HG02981 (cell line): ENCODE data around the gene DENND10.

Source experiments
- ATAC-seq: cut with Tn5 transposase; IDR thresholded peaks from one replicate; pipeline ENCODE4 v1.9.1; 2021; ENCODE audit warnings: mild to moderate bottlenecking, moderate library complexity; ENCODE audit not compliant: unreplicated experiment

Gene DENND10

GRCh38 chr10:119103903-119104653 lies at the start of gene DENND10:
Gene DENND10, plus strand, starts transcription at chr10:119104113. Its CDS starts 30 bp downstream, at chr10:119104143.
- ATAC-seq = peak; percentile 81

- no peak for ATAC-seq
Measured at GRCh38 chr10:119055472-119055871, 48.4 kb upstream of the DENND10 start.

GRCh38 chr10:119058010-119058409 lies 45.9 kb upstream of the DENND10 start:
- ATAC-seq = no peak

GRCh38 chr10:119059557-119059956 lies 44.4 kb upstream of the DENND10 start:
- ATAC-seq = no peak

- no peak for ATAC-seq
Measured at GRCh38 chr10:119060107-119060506, 43.8 kb upstream of the DENND10 start.

- ATAC-seq = peak; percentile 48
Measured at GRCh38 chr10:119061352-119061751, 42.6 kb upstream of the DENND10 start.

GRCh38 chr10:119061926-119062325 lies 42.0 kb upstream of the DENND10 start:
- ATAC-seq = no peak

- ATAC-seq = no peak
Measured at GRCh38 chr10:119070395-119071165, 33.3 kb upstream of the DENND10 start.

GRCh38 chr10:119073584-119073983 lies 30.3 kb upstream of the DENND10 start:
- ATAC-seq = no peak

GRCh38 chr10:119078422-119079179 lies 25.3 kb upstream of the DENND10 start:
- ATAC-seq = no peak

GRCh38 chr10:119079599-119080520 lies 24.1 kb upstream of the DENND10 start:
- peak; percentile 59 for ATAC-seq

- ATAC-seq = peak; percentile 85
Measured at GRCh38 chr10:119080521-119081259, 23.2 kb upstream of the DENND10 start, which contains the start of gene EIF3A. Gene EIF3A, minus strand, starts transcription at chr10:119080817. Its CDS starts 141 bp downstream, at chr10:119080676.

GRCh38 chr10:119084896-119085295 lies 19.0 kb upstream of the DENND10 start:
- ATAC-seq = no peak

GRCh38 chr10:119087271-119087882 lies 16.5 kb upstream of the DENND10 start:
- no peak for ATAC-seq

- ATAC-seq = no peak
Measured at GRCh38 chr10:119090026-119090795, 13.7 kb upstream of the DENND10 start.

GRCh38 chr10:119090968-119091367 lies 12.9 kb upstream of the DENND10 start:
- ATAC-seq = no peak

- no peak for ATAC-seq
Measured at GRCh38 chr10:119095640-119096039, 8.3 kb upstream of the DENND10 start.
